RPMI7951 (cell line): ENCODE data around the gene FGF2. TPM values are rescaled to one million over a fixed set of nuclear protein-coding genes. Genes with fewer than 3 reads are reported as not detected.
"Not testable (repeated sequence)": the region's sequence is repeated elsewhere in the genome, so short reads cannot be mapped to it uniquely, and the experiment has no call there.

ENCODE experiments used
- DNase-seq: peaks from one replicate; pipeline ENCODE4 v3.0.0-alpha.2; 2012; ENCODE audit warnings: low read depth
- total RNA-seq: library from RNA; depleted of rRNA; stranded (reverse); fragments of >200 nt; shearing (Covaris generic); gene quantifications from 2 replicates; pipeline ENCODE4 v1.2.3, GENCODE V29; 2014

Gene FGF2
- total RNA-seq, 1 experiment from 2014 or later: 4.1 TPM

DNA sequence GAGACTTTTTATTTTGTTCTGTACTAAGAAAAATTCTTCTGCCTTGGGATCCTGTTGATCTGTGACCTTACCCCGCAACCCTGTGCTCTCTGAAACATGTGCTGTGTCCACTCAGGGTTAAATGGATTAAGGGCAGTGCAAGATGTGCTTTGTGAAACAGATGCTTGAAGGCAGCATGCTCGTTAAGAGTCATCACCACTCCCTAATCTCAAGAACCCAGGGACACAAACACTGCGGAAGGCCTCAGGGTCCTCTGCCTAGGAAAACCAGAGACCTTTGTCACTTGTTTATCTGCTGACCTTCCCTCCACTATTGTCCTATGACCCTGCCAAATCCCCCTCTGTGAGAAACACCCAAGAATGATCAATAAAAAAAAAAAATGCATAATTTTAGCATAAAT lies 13.8 kb upstream of the FGF2 start:
- not testable (repeated sequence) for DNase-seq

DNA sequence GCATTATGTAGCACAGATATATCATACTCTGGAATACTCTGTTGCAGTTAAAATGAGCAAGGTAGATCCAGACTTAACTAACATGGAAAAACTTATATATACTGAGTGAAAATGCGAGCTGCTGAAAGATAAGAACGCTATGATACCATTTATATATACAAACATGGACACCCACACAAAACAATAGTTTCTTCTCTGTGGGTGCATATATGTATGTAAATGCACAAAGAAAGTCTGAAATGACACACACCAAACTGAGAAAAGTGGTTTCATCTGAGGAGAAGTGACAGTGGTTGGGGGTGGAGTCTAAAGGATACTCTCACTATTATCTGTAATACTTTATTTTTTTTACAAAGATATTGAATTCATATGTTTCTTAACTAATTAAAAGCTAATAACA lies 12.2 kb upstream of the FGF2 start:
- DNase-seq: no peak

DNA sequence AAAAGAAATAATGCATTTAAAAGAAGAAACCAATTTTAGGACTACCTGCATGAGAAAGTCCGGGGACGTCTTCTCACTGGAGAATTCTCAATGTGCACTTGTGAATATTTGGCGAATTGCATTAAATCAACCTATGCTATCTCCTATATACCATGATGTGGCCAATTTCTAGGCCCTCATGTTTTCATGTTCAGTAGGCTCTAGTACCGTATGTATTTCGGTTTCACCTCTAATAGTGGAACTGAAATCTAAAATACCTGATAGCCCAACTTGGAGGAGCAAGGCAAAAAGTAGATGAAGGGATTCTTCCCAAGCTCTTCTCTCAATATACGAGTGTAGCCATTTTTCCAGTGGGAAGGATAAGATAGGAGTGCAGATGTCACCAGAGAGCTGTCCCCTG lies 11.4 kb upstream of the FGF2 start:
- DNase-seq: no peak

DNA sequence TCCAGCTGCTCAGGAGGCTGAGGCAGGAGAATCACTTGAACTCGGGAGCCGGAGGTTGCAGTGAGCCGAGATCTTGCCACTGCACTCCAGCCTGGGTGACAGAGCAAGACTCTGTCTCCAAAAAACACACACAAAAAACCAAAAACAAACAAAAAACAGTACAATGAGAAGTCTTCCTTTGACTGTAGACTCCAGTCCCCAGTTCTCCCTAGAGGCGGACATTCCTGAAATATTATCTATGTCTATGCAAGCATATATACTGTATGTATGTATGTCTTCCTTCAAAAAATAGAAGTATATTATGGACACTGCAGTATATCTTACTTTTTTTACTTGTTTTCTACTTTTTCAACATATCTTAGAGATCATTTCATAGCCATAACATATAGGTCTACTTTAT lies 10.2 kb upstream of the FGF2 start:
- DNase-seq: no peak

DNA sequence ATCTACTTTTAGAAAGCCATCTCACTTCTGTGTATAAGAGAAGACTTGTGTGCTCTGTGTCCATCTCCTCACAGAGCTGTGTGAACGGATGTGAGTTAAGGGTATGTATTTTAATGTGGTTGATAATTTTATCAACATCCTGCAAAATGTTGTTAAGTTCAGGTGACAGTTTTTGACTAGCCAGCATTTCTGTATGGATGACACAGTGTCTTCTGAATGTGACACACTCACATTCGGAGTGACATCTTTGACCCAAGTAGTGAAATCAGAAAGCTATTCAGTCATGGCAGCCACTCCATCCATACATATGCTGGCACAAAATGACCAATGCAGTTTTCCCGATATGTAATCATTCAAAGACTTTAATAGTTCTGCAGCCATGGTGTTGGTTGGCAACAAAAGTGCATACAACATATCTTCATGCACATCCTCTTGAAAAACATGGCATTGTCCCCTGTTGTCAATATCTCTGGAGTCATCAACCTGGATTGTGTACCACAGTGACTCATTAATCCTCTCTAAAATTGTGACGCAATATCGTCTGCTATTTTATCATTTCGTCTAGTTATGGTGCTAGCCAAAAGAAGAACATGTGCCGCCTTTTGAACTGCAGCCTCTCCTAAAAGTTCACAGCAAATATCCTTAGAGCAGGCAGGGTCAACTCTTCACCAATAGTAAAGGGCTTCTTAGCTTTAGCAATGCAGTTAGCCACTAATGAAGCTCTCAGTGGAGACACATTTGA lies 6.8 kb upstream of the FGF2 start:
- peak; percentile 49 for DNase-seq

DNA sequence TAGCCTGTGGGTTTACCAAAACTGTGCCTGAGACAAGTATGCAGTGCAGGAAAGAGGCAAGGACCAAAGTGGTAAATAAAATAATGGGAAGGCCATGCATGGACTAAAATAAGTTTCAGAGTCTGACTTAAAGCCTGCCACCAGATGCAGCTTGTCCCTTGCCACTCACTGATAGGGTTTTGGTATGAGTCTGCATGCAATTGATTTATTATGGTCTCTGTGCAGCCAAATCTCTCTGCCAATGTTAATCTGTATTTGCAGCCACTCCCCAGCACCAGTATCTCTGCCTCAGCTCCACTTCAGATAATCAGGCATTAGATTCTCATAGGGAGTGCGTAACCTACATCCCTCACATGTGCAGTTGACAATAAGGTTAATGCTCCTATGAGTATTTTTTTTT lies 5.5 kb upstream of the FGF2 start:
- DNase-seq: no peak

DNA sequence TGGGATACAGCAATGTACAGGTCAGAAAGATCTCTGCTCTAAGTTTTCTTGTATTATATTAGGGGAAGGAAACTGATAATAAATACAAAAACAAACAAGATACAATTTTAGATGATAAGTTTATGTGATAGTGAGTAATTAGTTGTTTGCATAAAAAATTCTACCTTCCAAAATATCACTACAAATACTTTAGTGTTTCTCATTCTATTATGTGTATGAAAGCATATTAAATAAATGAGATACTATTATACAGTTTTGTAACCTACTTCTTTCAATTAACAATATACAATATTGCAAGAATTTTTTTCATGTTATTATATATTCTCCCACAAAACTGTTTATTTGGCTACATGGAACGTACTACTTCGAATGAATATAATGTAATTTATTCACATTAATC lies 4.2 kb upstream of the FGF2 start:
- no peak for DNase-seq

DNA sequence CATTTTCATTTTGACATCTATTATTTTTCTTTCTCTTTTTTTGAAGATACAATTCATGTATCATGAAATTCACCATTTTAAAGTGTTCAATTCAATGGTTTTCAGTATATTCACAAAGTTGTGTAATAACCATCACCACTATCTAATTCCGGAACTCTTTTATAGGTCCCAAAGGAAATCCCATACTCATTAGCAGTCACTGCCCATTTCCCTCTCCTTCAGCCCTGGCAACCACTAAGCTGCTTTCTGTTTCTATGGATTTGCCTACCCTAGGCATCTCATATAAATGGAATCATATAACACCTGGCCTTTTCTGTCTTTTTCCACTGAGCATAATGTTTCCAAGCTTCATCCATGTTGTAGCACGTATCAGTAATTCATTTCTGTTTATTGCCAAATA lies 3.2 kb upstream of the FGF2 start:
- DNase-seq: no peak

DNA sequence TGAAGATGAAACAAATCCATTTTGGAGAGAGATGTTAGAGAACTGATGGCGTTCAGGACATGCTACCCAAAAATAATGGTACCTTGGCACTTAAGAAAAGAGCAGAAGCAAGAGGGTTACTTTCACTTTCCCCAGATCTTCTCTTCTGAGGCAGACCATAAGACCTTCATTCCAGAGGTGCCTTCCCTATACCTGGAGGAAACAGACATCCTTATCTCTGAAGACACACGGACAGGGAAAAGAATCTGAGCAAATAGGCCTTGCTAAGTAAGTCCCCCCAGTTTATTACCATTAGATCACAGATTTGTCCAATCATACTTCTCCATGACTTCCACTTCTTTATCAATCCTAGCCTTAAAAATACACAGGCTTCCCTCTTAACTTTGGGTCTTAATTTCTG lies 2.0 kb upstream of the FGF2 start:
- no peak for DNase-seq

DNA sequence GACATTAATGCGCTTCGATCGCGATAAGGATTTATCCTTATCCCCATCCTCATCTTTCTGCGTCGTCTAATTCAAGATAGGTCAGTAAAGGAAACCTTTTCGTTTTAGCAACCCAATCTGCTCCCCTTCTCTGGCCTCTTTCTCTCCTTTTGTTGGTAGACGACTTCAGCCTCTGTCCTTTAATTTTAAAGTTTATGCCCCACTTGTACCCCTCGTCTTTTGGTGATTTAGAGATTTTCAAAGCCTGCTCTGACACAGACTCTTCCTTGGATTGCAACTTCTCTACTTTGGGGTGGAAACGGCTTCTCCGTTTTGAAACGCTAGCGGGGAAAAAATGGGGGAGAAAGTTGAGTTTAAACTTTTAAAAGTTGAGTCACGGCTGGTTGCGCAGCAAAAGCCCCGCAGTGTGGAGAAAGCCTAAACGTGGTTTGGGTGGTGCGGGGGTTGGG lies 528 bp upstream of the FGF2 start:
- DNase-seq: no peak

DNA sequence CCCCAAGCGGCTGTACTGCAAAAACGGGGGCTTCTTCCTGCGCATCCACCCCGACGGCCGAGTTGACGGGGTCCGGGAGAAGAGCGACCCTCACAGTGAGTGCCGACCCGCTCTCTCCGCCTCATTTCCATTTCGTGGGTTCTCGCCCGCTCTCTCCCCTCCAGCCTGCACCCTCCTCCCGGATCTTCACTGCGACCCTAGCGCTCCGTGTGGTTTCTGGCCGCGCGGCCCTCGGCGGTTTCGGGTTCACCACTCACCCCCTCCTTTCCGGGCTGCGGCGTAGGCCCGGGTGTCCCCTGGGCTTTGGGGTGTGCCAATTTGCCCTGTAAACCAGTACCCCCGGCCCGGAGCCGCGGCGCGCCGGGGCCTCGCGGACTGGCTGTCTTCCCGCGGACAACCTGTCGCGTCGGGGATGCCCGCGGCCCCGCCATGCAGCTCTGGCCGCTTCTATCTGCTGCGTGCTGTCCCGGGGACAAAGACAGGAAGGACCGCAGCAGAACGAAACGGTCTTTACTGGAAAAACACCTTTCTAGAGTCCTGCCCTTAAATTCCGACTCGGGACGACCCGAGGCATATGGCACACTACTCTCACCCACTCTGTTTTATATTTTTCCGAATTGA lies 737 bp downstream of the FGF2 start:
- peak; percentile 44 for DNase-seq

DNA sequence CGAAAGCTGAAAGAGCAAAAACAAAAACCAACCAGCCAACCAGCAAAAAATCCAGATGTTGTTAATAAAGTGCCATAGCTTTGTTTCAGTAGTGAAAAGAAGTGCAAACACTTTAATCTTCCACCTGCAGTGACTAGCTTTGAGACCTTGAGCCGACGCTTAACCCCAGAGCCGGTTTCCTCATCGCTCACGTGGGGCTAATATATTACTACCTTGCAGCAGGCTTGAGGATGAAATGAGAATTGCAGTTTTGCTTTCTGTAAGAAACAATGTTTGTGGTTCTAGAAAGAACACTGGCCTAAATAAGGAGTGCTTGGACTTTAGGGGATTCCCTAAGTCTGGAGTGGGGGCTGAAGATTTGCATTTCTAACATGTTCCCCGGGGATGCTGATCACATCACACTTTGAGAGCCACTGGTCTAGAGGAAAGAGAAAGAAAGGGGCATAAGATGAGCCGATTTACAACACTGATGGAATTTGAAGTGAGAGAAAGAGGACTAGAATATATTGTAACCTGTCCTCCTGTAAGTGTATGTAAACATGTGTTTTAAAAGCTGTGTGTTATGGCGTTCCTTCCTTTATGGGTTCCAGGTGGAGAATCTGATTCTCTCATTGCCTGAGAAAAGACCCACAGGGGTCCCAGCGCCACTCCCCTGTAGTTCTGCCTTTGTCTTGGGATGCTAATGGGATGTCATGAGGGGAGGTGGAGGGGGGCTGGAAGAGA lies 1.4 kb downstream of the FGF2 start:
- peak; percentile 42 for DNase-seq

DNA sequence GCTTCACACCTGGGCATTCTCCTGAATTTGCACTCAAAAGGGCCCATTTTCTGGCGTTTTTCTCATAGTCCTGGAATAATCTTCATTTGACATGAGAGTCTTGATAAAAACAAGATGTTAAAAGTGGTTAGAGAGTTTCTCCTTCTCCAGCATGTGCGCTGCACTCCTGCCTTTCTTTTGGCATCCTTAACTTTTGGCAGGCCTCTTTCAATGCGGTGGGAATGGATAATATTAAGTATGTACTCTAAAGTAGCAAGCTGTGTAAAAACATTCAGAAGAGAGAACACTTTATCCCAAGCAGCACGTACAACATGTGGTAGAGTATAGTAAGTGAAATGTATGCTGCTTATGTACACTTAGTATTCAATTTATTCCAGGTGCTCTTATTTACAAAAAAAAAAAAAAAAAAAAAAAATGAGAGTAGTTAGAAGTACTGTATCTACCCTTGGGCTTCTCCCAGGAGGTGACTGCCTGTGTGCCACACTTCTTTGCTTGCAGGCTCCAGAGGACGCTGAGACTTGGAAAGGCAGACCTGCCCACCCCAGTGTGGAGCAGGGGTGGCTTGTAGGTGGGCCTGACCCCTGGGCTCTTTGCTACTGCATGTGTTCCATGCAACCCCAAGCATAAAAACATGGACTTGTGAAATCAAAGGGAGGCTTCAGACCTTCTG lies 3.9 kb downstream of the FGF2 start:
- no peak for DNase-seq

DNA sequence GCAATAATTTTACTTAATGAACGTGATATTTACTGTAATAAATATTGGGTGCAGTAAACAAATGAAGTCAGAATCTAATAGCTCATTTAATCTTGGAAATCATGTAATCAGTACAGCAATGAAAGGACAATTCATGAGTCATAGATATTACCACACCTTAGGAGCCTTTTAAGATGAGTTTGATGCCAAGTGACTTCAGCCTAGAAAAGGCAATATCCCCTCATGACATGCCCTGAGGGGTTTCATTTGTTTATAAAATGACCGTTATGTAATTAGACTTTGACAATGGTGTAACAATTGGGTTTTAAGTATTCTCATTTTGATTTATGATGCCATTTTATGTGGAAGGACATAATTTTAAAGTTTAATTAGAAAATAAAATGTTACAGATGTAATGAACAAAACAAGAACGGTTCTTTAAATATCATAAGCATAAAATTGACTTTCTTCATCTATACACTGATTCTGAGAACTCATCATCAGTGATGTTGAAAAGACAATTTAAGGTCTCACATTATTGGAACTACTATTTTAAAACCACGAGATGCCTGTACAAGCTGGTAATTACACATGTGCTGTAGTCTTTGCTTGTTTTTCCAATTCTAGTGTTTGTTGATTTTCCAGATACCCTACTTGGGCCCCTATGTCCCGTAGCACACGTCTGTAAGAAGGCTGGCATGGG lies 5.0 kb downstream of the FGF2 start:
- DNase-seq: peak; percentile 19

DNA sequence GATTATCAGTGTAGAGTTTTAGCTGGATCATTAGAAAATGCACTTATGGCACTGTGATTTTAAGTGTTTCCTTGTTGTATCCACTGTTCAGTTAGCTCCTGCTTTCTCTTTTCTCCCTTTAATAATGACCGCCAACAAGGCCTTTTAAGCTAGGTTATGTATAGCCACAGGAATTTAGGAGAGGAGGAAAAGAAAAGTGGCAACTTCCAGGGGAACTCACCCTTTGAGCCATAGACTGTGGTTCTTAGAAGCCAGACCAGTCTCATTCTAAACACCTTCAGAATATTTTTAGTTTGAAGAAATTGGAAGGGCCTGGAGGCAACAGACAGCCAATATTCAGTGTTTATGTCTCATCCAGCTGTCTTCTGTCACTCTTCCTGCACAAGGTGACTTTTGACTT lies 6.1 kb downstream of the FGF2 start:
- DNase-seq: no peak

DNA sequence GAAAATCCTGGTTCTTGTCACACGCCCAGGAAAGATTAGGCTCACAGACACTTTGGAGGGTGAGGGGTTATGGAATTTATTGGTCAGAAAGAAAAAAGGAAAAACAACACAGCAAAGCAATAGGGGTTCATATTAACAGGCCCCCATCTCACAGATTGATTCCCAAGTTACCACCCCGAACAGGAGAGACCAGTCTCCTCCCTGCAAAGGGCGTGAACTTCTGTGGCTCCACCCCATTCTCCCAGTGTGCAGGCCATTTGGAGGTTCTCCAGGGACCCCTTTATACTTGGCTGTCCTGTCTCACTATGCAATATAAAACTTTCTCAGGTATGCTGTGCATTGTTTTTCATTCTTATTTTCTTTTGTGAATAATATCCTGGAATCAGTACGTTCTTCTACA lies 7.4 kb downstream of the FGF2 start:
- DNase-seq: no peak

DNA sequence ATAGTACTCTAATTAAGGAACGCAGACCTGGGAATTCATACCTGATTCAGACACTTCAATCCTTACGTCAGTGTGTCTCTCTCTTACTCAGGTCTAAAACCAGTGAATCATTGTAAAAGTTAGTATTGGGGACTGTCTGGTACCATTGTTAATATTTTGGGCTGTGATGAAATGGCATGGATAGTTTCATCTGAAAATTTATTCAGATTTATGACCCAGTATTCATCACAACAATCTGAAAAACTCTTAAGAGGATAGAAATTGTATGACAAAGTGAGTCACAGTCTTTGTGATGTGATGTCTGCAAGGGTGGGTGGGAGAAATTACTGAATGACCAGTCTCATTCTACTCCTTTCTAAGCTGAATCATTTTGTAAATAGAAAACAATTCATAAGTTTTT lies 10.3 kb downstream of the FGF2 start:
- no peak for DNase-seq

DNA sequence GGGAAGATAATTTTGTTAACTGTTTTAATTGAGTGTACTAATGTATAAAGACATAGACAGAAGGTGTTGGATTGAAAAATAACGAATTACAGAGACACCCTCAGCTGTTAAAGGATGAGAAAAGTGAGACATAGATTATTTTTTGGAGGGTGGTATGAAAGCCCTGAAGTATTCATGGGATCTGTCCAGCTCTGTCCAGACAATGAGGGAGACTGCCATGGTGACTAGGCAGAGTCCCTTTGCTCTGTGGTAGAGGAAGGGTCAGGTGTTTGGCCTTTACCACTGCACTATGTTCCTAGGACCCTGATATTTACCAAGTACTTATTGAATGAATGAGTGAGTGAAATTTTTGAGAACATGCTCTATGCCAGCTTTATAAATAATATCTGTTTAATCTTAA lies 11.4 kb downstream of the FGF2 start:
- no peak for DNase-seq

DNA sequence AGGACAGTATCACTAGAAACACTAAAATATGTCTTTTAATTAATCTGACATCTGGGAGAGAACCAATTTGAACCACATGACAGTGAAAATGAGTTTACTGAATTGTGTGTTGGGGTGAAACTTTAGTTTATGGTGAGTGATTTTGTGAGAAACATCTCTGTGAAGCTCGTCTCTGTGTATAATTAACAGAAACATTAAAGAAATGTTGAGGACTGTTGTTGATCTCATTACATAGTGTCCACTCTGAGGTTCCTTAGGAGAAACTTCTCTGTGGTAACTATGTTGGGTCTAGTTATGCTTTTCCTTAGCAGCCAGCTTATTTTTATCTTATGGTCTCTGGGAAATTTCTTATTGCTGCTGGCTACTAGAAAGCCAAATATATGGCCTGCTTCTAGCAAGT lies 15.8 kb downstream of the FGF2 start:
- no peak for DNase-seq

DNA sequence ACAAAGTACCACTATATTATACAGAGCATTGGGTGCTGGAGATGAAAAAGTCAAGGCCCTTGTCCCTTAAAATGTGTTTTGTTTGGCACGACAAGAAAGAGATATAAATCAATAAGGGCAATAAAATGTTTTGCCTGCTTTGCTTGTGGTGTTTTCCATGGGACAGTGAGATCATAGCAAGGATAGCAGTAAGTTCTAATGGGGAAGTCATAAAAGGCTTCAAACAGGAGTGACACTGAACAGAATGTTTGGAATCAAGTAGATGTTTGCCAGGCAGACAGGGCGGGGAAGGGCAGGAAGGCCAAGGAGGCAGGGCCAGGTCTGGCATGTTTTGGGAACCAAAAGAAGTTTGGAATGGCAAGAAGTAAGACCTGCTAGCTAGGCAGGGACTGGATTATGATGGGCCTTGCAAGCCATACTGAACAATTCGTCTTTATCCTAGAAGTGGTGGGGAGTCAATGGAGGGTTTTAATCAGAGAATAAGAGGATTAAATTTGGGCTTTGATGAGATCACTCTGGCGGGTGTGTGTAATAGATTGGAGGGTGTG lies 16.4 kb downstream of the FGF2 start:
- no peak for DNase-seq

DNA sequence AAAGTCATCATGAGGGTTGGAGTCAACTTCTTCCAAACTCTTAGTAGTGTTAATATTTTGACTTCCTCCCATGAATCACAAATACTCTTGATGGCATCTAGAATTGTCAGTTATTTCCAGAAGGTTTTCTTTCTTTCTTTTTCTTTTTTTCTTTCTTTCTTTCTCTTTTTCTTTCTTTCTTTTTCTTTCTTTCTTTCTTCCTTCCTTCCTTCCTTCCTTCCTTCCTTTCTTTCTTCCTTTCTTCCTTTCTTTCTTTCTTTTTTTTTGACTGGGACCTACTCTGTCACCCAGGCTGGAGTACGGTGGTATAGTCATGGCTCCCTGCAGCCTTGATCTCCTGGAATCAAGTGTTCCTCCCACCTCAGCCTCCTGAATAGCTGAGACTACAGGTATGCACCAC lies 17.8 kb downstream of the FGF2 start:
- DNase-seq: not testable (repeated sequence)

DNA sequence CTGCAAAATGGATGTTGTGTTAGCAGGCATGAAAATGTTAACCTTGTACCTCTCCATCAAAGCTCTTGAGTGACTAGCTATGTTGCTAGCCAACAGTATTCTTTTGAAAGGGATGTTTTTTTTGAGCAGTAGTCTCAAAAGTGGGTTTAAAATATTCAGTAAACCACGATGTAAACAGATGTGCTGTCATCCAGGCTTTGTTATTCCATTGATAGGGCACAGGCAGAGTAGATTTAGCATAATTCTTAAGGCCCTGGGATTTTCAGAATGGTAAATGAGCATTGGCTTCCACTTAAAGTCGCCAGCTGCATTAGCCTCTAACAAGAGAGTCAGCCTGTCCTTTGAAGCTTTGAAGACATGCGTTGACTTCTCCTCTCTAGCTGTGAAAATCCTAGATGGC lies 18.4 kb downstream of the FGF2 start:
- no peak for DNase-seq
